ENCODE measurements around the gene ETS1.

GRCh38 chr11:128431931-128432330 lies 155.4 kb downstream of the ETS1 start:
- TF ChIP-seq CTCF (conservative IDR thresholded peaks at IDR 0.05; ENCODE audit: low read length) (no peak), EZH2phosphoT487 (IDR thresholded peaks at IDR 0.05; ENCODE audit: borderline replicate concordance, low read depth, low read length) (no peak)
